Fibroblast of pulmonary artery (primary cell): ENCODE measurements around the gene STXBP6.

ENCODE experiments used
- DNase-seq: peaks from one replicate; pipeline ENCODE4 v3.0.0-alpha.2; 2010; ENCODE audit warnings: low read depth
- H3K4me3 ChIP-seq: replicated peaks from 2 replicates; pipeline ENCODE4 v1.5.1; 2011; ENCODE audit warnings: low read depth, mild to moderate bottlenecking, control low read depth, low read length, moderate library complexity
- CTCF ChIP-seq: IDR thresholded peaks from 2 replicates; pipeline ENCODE4 v1.5.1; 2011; ENCODE audit warnings: mild to moderate bottlenecking, control low read depth, low read length, inconsistent platforms; ENCODE audit errors: missing control alignments

Gene STXBP6

GRCh38 chr14:24918822-24919221 is 131.1 kb downstream of the STXBP6 start:
- H3K4me3 ChIP-seq: no peak overlapping the region
- TF ChIP-seq CTCF: no peak
- DNase-seq: no peak

- no peak for DNase-seq
- no peak for TF ChIP-seq CTCF
- H3K4me3 ChIP-seq: no peak overlapping the region
Observed at GRCh38 chr14:24915958-24916595, 133.9 kb downstream of the STXBP6 start.

- no peak for DNase-seq
- TF ChIP-seq CTCF: no peak
- H3K4me3 ChIP-seq: no peak overlapping the region
Observed at GRCh38 chr14:24915403-24915921, 134.5 kb downstream of the STXBP6 start.

- no peak for DNase-seq
- no peak for TF ChIP-seq CTCF
- no peak overlapping the region for H3K4me3 ChIP-seq
Observed at GRCh38 chr14:24913746-24914145, 136.2 kb downstream of the STXBP6 start.

- TF ChIP-seq CTCF: no peak
- no peak for DNase-seq
- no peak overlapping the region for H3K4me3 ChIP-seq
Observed at GRCh38 chr14:24913021-24913420, 136.9 kb downstream of the STXBP6 start.

- H3K4me3 ChIP-seq: peak overlapping the region; percentile 15
- no peak for TF ChIP-seq CTCF
- DNase-seq: peak; percentile 91
Observed at GRCh38 chr14:24911324-24912109, 138.4 kb downstream of the STXBP6 start.
